ENCODE measurements around the gene PHACTR2.

DNA sequence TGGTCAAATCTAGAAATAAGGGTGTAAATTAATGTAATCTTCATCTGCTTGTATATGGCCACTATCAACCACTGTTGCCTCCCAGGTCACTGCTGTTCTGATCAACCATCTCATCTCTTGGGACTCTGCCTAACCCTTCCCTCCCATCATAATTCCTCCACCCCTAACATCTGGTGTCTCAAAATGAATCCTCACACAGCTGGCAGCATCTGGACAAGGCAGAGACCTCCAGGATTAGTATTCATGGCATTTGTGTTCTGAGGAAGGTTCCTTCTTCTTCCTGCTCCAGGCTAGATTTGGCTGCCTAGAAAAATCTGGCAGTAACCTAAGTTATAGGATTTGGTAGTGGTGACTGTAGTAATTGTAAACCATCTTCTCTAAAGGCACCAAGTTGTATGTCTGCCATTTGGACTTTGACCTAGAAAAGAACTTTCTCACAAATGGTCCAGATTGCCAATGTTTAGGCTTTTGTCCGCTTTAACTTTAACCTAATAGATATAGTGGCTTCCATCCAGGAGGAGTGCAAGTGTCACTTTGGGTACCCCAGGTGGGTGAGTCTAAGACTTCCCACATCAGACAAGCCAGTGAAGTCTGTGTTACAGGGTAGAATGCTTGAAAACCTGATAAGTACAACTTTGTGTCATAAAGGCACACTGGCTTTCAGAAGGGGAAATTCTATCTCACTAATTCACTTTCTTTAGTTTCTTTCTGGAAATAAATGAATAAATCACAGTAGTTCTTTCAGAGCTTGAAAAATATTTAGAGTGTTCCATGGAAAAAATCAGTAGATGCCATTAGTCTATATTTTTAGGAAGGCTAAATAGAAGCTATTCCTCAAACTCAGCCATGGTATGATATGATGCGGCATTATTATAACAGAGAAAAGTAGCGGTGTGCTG, 3.0 kb upstream of the PHACTR2 start:
- TF ChIP-seq, protein P1, sequence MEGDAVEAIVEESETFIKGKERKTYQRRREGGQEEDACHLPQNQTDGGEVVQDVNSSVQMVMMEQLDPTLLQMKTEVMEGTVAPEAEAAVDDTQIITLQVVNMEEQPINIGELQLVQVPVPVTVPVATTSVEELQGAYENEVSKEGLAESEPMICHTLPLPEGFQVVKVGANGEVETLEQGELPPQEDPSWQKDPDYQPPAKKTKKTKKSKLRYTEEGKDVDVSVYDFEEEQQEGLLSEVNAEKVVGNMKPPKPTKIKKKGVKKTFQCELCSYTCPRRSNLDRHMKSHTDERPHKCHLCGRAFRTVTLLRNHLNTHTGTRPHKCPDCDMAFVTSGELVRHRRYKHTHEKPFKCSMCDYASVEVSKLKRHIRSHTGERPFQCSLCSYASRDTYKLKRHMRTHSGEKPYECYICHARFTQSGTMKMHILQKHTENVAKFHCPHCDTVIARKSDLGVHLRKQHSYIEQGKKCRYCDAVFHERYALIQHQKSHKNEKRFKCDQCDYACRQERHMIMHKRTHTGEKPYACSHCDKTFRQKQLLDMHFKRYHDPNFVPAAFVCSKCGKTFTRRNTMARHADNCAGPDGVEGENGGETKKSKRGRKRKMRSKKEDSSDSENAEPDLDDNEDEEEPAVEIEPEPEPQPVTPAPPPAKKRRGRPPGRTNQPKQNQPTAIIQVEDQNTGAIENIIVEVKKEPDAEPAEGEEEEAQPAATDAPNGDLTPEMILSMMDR (IDR thresholded peaks at IDR 0.05) = no peak
- TF ChIP-seq POLR2A (IDR thresholded peaks at IDR 0.05) = no peak

Data from testis (tissue), 2 donors.